Testis (tissue), 3 donors: ENCODE measurements around the gene PRICKLE4. TPM values are rescaled to one million over a fixed set of nuclear protein-coding genes. Genes with fewer than 3 reads are reported as not detected.

Experiments used
- DNase-seq: peaks from one replicate; pipeline ENCODE4 v3.0.0-alpha.2; 2019
- H3K27ac ChIP-seq, 2 donors: fragments of 200-600 bp; sonication (generic); one replicate each; pipeline ENCODE4 v1.5.1; 2019
- H3K27me3 ChIP-seq: fragments of 200-600 bp; sonication (generic); one replicate; pipeline ENCODE4 v1.5.1; 2019
- H3K36me3 ChIP-seq: fragments of 200-600 bp; sonication (generic); one replicate; pipeline ENCODE4 v1.5.1; 2017; ENCODE audit warnings: low read depth; ENCODE audit errors: missing control alignments
- H3K4me1 ChIP-seq: fragments of 200-600 bp; sonication (generic); one replicate; pipeline ENCODE4 v1.5.1; 2019
- H3K4me3 ChIP-seq, 2 donors: fragments of 200-600 bp; sonication (generic); one replicate each; pipeline ENCODE4 v1.5.1; 2017 to 2019
- H3K9me3 ChIP-seq: fragments of 200-600 bp; sonication (generic); one replicate; pipeline ENCODE4 v1.5.1; 2017
- CTCF ChIP-seq, 3 experiments: fragments of 450-650 bp in 2 of 3; fragments of 200-600 bp in 1 of 3; sonication (generic) in 1 of 3; IDR thresholded peaks; one replicate each; pipeline ENCODE4 v1.5.1; 2016 to 2019; ENCODE audit warnings: antibody characterized with exemption in 3 of 3, mild to moderate bottlenecking in 2 of 3, moderate library complexity in 1 of 3
- POLR2A ChIP-seq: fragments of 450-650 bp; IDR thresholded peaks from one replicate; pipeline ENCODE4 v1.6.1; 2017; ENCODE audit warnings: antibody characterized with exemption, mild to moderate bottlenecking, moderate library complexity
- WGBS, 2 donors: methylation state at CpG; one replicate each; pipeline ENCODE4 v1.1.5; 2018; 5-methylcytosine and 5-hydroxymethylcytosine counted together
- intact Hi-C: fragments of 100-400 bp; cut with DNase I; formaldehyde crosslinking; loops from one replicate; pipeline ENCODE4 v1.15.1; 2023; ENCODE audit warnings: low total_unique reads
- polyA plus RNA-seq: library from polyadenylated mRNA; stranded (reverse); fragments of 350-450 nt; fragmentation: Illumina TruSeq; extraction: RNeasy Lipid Tissue Mini Kit (QIAGEN cat#74804); gene quantifications from one replicate; pipeline ENCODE4 v1.2.3, GENCODE V29; 2014; ENCODE audit warnings: low read depth, low replicate concordance; ENCODE audit not compliant: insufficient read depth
- total RNA-seq, 2 donors: library from RNA; depleted of rRNA; stranded (reverse); fragments of >200 nt; gene quantifications; one replicate each; pipeline ENCODE4 v1.2.3, GENCODE V29; 2016

Gene PRICKLE4
- total and polyA plus RNA-seq, 3 donors from 2014 or later = 1.9 to 10.6 TPM; not detected in 1

GRCh38 chr6:41784581-41785171 is 4.1 kb downstream of the PRICKLE4 start:
- Histone ChIP-seq H3K9me3 (no peaks in the 10 kb centered on the region), H3K27ac (no peak overlapping the region), H3K4me1 (peaks cover 18% of the 10 kb centered on the region), H3K4me3 (no peak overlapping the region), H3K36me3 (no peaks in the 10 kb centered on the region), H3K27me3 (no peaks in the 10 kb centered on the region)
- no peak for DNase-seq
- WGBS, 2 donors = 83 to 84% methylated on average over 5 of the region's 5 CpGs
- TF ChIP-seq CTCF (IDR thresholded peaks at IDR 0.05) = no peak
- no peak for TF ChIP-seq POLR2A
- intact Hi-C loops = loop anchor here (5.0 kb wide), 2 partner anchors 138 to 263 kb away; partner anchors contain the start of genes BYSL and MED20

- Histone ChIP-seq H3K4me1 (peaks cover 18% of the 10 kb centered on the region), H3K27ac (no peak overlapping the region), H3K36me3 (no peaks in the 10 kb centered on the region), H3K27me3 (no peaks in the 10 kb centered on the region), H3K9me3 (no peaks in the 10 kb centered on the region), H3K4me3 (no peak overlapping the region)
- intact Hi-C loops = loop anchor here (5.0 kb wide), 2 partner anchors 137 to 262 kb away; partner anchors contain the start of genes BYSL and MED20
- no peak for DNase-seq
- TF ChIP-seq CTCF (IDR thresholded peaks at IDR 0.05) (no peak), POLR2A (no peak)
- WGBS, 2 donors = 77 to 88% methylated on average over 5 to 11 of the region's 11 CpGs
Observed at GRCh38 chr6:41785254-41785653, 4.7 kb downstream of the PRICKLE4 start.

- Histone ChIP-seq H3K9me3 (no peaks in the 10 kb centered on the region), H3K4me3 (peak overlapping the region; percentile 90 to 96), H3K27ac (peak overlapping the region; percentile 57 to 94), H3K27me3 (no peaks in the 10 kb centered on the region), H3K36me3 (no peaks in the 10 kb centered on the region), H3K4me1 (peaks cover 17% of the 10 kb centered on the region)
- no peak for TF ChIP-seq CTCF (IDR thresholded peaks at IDR 0.05)
- no peak for TF ChIP-seq POLR2A
- DNase-seq = peak; percentile 30
- 11 to 22% methylated on average over 12 to 28 of the region's 29 CpGs for WGBS, 2 donors
- intact Hi-C loops = loop anchor here (5.0 kb wide), 2 partner anchors 136 to 261 kb away; partner anchors contain the start of genes BYSL and MED20
Observed at GRCh38 chr6:41785689-41786450, 5.3 kb downstream of the PRICKLE4 start.

- WGBS, 2 donors = 1 to 4% methylated on average over 5 to 53 of the region's 58 CpGs
- no peak for TF ChIP-seq POLR2A
- TF ChIP-seq CTCF (IDR thresholded peaks at IDR 0.05) = peak; percentile 72 to 83 (median 74)
- DNase-seq = peak; percentile 87
- Histone ChIP-seq H3K4me3 (peak overlapping the region; percentile 90 to 96), H3K36me3 (no peaks in the 10 kb centered on the region), H3K4me1 (peaks cover 9% of the 10 kb centered on the region), H3K9me3 (no peaks in the 10 kb centered on the region), H3K27ac (peak overlapping the region; percentile 57 to 94), H3K27me3 (no peaks in the 10 kb centered on the region)
- intact Hi-C loops = loop anchor here (5.0 kb wide), 2 partner anchors 136 to 261 kb away; partner anchors contain the start of genes BYSL and MED20
Observed at GRCh38 chr6:41786451-41787218, 6.1 kb downstream of the PRICKLE4 start.
